Activated naive CD4-positive, alpha-beta T cell treated with anti-CD3 and anti-CD28 coated beads for 36 hours (primary cell): ENCODE data around the gene PDE10A. TPM values are rescaled to one million over a fixed set of nuclear protein-coding genes. Genes with fewer than 3 reads are reported as not detected.

Source experiments
- CTCF ChIA-PET: fragments of 350-600 bp; sonication (Branson Sonifier 250); formaldehyde crosslinking; loops from one replicate; lab custom pipeline; 2021; ENCODE audit warnings: antibody characterized with exemption; lab: Charles Lee
- DNase-seq: peaks from one replicate; pipeline ENCODE4 v3.0.0-alpha.2; 2020
- H3K27ac Mint-ChIP-seq: one replicate; pipeline ENCODE4 v1.8.0; 2021; ENCODE audit warnings: mild to moderate bottlenecking, mixed read lengths
- H3K27me3 Mint-ChIP-seq: one replicate; pipeline ENCODE4 v1.8.0; 2021; ENCODE audit warnings: low read depth, mixed read lengths
- H3K36me3 Mint-ChIP-seq: one replicate; pipeline ENCODE4 v1.8.0; 2021; ENCODE audit warnings: low read depth, mixed read lengths
- H3K4me1 Mint-ChIP-seq: one replicate; pipeline ENCODE4 v1.8.0; 2021; ENCODE audit warnings: low read depth, mixed read lengths
- H3K4me3 Mint-ChIP-seq: one replicate; pipeline ENCODE4 v1.8.0; 2021; ENCODE audit warnings: mild to moderate bottlenecking, moderate library complexity, mixed read lengths
- H3K9me3 Mint-ChIP-seq: one replicate; pipeline ENCODE4 v1.8.0; 2021; ENCODE audit warnings: mixed read lengths
- intact Hi-C: fragments of 100-400 bp; cut with micrococcal nuclease; formaldehyde crosslinking; loops from one replicate; pipeline ENCODE4 v1.15.1; 2023
- total RNA-seq, 2 experiments: library from RNA; stranded (reverse); gene quantifications; one replicate each; pipeline ENCODE4 v1.2.3, GENCODE V29; 2021

PDE10A gene
- total RNA-seq, 2 experiments from 2014 or later: not detected

- Mint-ChIP-seq H3K4me3 (no peak overlapping the region), H3K9me3 (peaks cover 2% of the 10 kb centered on the region), H3K27ac (no peak overlapping the region), H3K27me3 (peaks cover 4% of the 10 kb centered on the region), H3K4me1 (no peaks in the 10 kb centered on the region), H3K36me3 (no peaks in the 10 kb centered on the region)
- CTCF ChIA-PET: no interaction called here
- DNase-seq: no peak
- intact Hi-C loops: no loop called here
These were observed 31.3 kb upstream of the PDE10A start for GRCh38 chr6:165694296-165694695.

GRCh38 chr6:165692106-165692653, 29.1 kb upstream of the PDE10A start:
- DNase-seq: no peak
- intact Hi-C loops: no loop called here
- H3K9me3 Mint-ChIP-seq: no peaks in the 10 kb centered on the region
- H3K36me3 Mint-ChIP-seq: no peaks in the 10 kb centered on the region
- CTCF ChIA-PET: no interaction called here
- H3K4me3 Mint-ChIP-seq: no peak overlapping the region
- H3K4me1 Mint-ChIP-seq: no peaks in the 10 kb centered on the region
- peaks cover 4% of the 10 kb centered on the region for H3K27me3 Mint-ChIP-seq
- no peak overlapping the region for H3K27ac Mint-ChIP-seq

GRCh38 chr6:165689699-165690098, 26.7 kb upstream of the PDE10A start:
- Mint-ChIP-seq H3K27ac (no peak overlapping the region), H3K4me1 (no peaks in the 10 kb centered on the region), H3K9me3 (no peaks in the 10 kb centered on the region), H3K36me3 (no peaks in the 10 kb centered on the region), H3K27me3 (peaks cover 4% of the 10 kb centered on the region), H3K4me3 (no peak overlapping the region)
- CTCF ChIA-PET: no interaction called here
- intact Hi-C loops: no loop called here
- no peak for DNase-seq

GRCh38 chr6:165686596-165687365, 23.7 kb upstream of the PDE10A start:
- H3K9me3 Mint-ChIP-seq: no peaks in the 10 kb centered on the region
- intact Hi-C loops: no loop called here
- H3K4me3 Mint-ChIP-seq: no peak overlapping the region
- CTCF ChIA-PET: no interaction called here
- no peak for DNase-seq
- H3K36me3 Mint-ChIP-seq: no peaks in the 10 kb centered on the region
- no peaks in the 10 kb centered on the region for H3K4me1 Mint-ChIP-seq
- H3K27me3 Mint-ChIP-seq: peaks cover 4% of the 10 kb centered on the region
- H3K27ac Mint-ChIP-seq: no peak overlapping the region

- no peak for DNase-seq
- Mint-ChIP-seq H3K9me3 (no peaks in the 10 kb centered on the region), H3K27ac (no peak overlapping the region), H3K36me3 (no peaks in the 10 kb centered on the region), H3K4me3 (no peak overlapping the region), H3K4me1 (no peaks in the 10 kb centered on the region), H3K27me3 (peaks cover 7% of the 10 kb centered on the region)
- intact Hi-C loops: no loop called here
- CTCF ChIA-PET: no interaction called here
These were observed 22.3 kb upstream of the PDE10A start for GRCh38 chr6:165685302-165685701.

- Mint-ChIP-seq H3K27me3 (peaks cover 10% of the 10 kb centered on the region), H3K4me3 (no peak overlapping the region), H3K27ac (no peak overlapping the region), H3K4me1 (no peaks in the 10 kb centered on the region), H3K36me3 (no peaks in the 10 kb centered on the region), H3K9me3 (no peaks in the 10 kb centered on the region)
- CTCF ChIA-PET: no interaction called here
- DNase-seq: no peak
- intact Hi-C loops: no loop called here
These were observed 21.3 kb upstream of the PDE10A start for GRCh38 chr6:165684333-165684732.

GRCh38 chr6:165680975-165681374, 17.9 kb upstream of the PDE10A start:
- Mint-ChIP-seq H3K4me1 (no peaks in the 10 kb centered on the region), H3K4me3 (no peak overlapping the region), H3K9me3 (no peaks in the 10 kb centered on the region), H3K36me3 (no peaks in the 10 kb centered on the region), H3K27ac (no peak overlapping the region), H3K27me3 (peaks cover 10% of the 10 kb centered on the region)
- intact Hi-C loops: no loop called here
- CTCF ChIA-PET: no interaction called here
- no peak for DNase-seq

GRCh38 chr6:165679326-165679725, 16.3 kb upstream of the PDE10A start:
- DNase-seq: no peak
- no peaks in the 10 kb centered on the region for H3K4me1 Mint-ChIP-seq
- no peak overlapping the region for H3K4me3 Mint-ChIP-seq
- peaks cover 10% of the 10 kb centered on the region for H3K27me3 Mint-ChIP-seq
- H3K36me3 Mint-ChIP-seq: no peaks in the 10 kb centered on the region
- H3K9me3 Mint-ChIP-seq: no peaks in the 10 kb centered on the region
- H3K27ac Mint-ChIP-seq: no peak overlapping the region
- CTCF ChIA-PET: no interaction called here
- intact Hi-C loops: no loop called here

- intact Hi-C loops: no loop called here
- Mint-ChIP-seq H3K27me3 (peaks cover 10% of the 10 kb centered on the region), H3K9me3 (no peaks in the 10 kb centered on the region), H3K27ac (no peak overlapping the region), H3K4me3 (no peak overlapping the region), H3K36me3 (no peaks in the 10 kb centered on the region), H3K4me1 (no peaks in the 10 kb centered on the region)
- CTCF ChIA-PET: no interaction called here
- DNase-seq: no peak
These were observed 15.9 kb upstream of the PDE10A start for GRCh38 chr6:165678904-165679303.

- H3K4me1 Mint-ChIP-seq: no peaks in the 10 kb centered on the region
- intact Hi-C loops: no loop called here
- no peaks in the 10 kb centered on the region for H3K36me3 Mint-ChIP-seq
- no peak overlapping the region for H3K27ac Mint-ChIP-seq
- no peak overlapping the region for H3K4me3 Mint-ChIP-seq
- H3K9me3 Mint-ChIP-seq: no peaks in the 10 kb centered on the region
- DNase-seq: no peak
- CTCF ChIA-PET: no interaction called here
- peaks cover 10% of the 10 kb centered on the region for H3K27me3 Mint-ChIP-seq
These were observed 15.4 kb upstream of the PDE10A start for GRCh38 chr6:165678429-165678828.

- Mint-ChIP-seq H3K27ac (no peak overlapping the region), H3K27me3 (peaks cover 10% of the 10 kb centered on the region), H3K4me1 (no peaks in the 10 kb centered on the region), H3K4me3 (no peak overlapping the region), H3K9me3 (no peaks in the 10 kb centered on the region), H3K36me3 (no peaks in the 10 kb centered on the region)
- intact Hi-C loops: no loop called here
- CTCF ChIA-PET: no interaction called here
- no peak for DNase-seq
These were observed 14.1 kb upstream of the PDE10A start for GRCh38 chr6:165677091-165677490.

- Mint-ChIP-seq H3K9me3 (no peaks in the 10 kb centered on the region), H3K4me3 (no peak overlapping the region), H3K4me1 (no peaks in the 10 kb centered on the region), H3K27ac (no peak overlapping the region), H3K36me3 (no peaks in the 10 kb centered on the region), H3K27me3 (peaks cover 10% of the 10 kb centered on the region)
- intact Hi-C loops: no loop called here
- CTCF ChIA-PET: no interaction called here
- DNase-seq: no peak
These were observed 13.5 kb upstream of the PDE10A start for GRCh38 chr6:165676435-165677068.

- Mint-ChIP-seq H3K9me3 (no peaks in the 10 kb centered on the region), H3K27me3 (peaks cover 3% of the 10 kb centered on the region), H3K4me3 (no peak overlapping the region), H3K4me1 (no peaks in the 10 kb centered on the region), H3K36me3 (no peaks in the 10 kb centered on the region), H3K27ac (no peak overlapping the region)
- intact Hi-C loops: no loop called here
- CTCF ChIA-PET: no interaction called here
- DNase-seq: no peak
These were observed 12.1 kb upstream of the PDE10A start for GRCh38 chr6:165675120-165675519.
